Left renal pelvis (tissue), 4 donors: ENCODE data around the gene CTAGE8. TPM values are rescaled to one million over a fixed set of nuclear protein-coding genes. Genes with fewer than 3 reads are reported as not detected.

ENCODE experiments used
- polyA plus RNA-seq, 4 donors: library from polyadenylated mRNA; unstranded; fragments of 120-200 nt; gene quantifications; one replicate each; pipeline ENCODE4 v1.2.1, GENCODE V29; 2013; ENCODE audit not compliant: insufficient read length in 4 of 4

CTAGE8 gene
- polyA plus RNA-seq, 4 donors, result 3.5 to 9.5 (median 4.0) TPM

Other genes with a start within 250 kb of the CTAGE8 start
- gene OR2A5, start 220.3 kb downstream of the CTAGE8 start, polyA plus RNA-seq, result under 1 TPM in 2 of 4 donors, not detected in 2; 0.06 TPM
- gene OR2A25, start 199.5 kb downstream of the CTAGE8 start, polyA plus RNA-seq, result under 1 TPM in 1 of 4 donors, not detected in 3; 0.18 TPM
- under 1 TPM in 2 of 4 donors, not detected in 2; 0.07 to 0.11 TPM for gene OR2A12, start 183.0 kb downstream of the CTAGE8 start, polyA plus RNA-seq
- gene OR2A2, start 159.7 kb downstream of the CTAGE8 start, polyA plus RNA-seq, result not detected
- gene OR2A14, start 146.1 kb downstream of the CTAGE8 start, polyA plus RNA-seq, result under 1 TPM in 1 of 4 donors, not detected in 3; 0.09 TPM
- 10 to 100 TPM in 1 of 4 donors, 1 to 10 TPM in 2, under 1 TPM in 1; 0.30 to 19.3 (median 5.3) TPM for gene CTAGE4, start 85.8 kb downstream of the CTAGE8 start, polyA plus RNA-seq
- 10 to 100 TPM in 3 of 4 donors, 1 to 10 TPM in 1; 5.5 to 28.1 (median 20.2) TPM for gene ARHGEF35, start 73.5 kb downstream of the CTAGE8 start, polyA plus RNA-seq
- gene OR2A42, start 29.7 kb downstream of the CTAGE8 start, polyA plus RNA-seq, result 1 to 10 TPM in 3 of 4 donors, under 1 TPM in 1; 0.53 to 2.0 (median 1.5) TPM
- 10 to 100 TPM in 2 of 4 donors, 1 to 10 TPM in 2; 5.4 to 18.4 (median 10.1) TPM for gene OR2A7, start 4.5 kb downstream of the CTAGE8 start, polyA plus RNA-seq
- 1 to 10 TPM in 2 of 4 donors, under 1 TPM in 2; 0.63 to 1.5 (median 0.88) TPM for gene OR2A1, start 43.1 kb upstream of the CTAGE8 start, polyA plus RNA-seq
- gene ARHGEF5, start 86.1 kb upstream of the CTAGE8 start, polyA plus RNA-seq, result 10 to 100 TPM in 3 of 4 donors, 1 to 10 TPM in 1; 8.9 to 38.1 (median 22.2) TPM
- not detected for gene NOBOX, start 134.4 kb upstream of the CTAGE8 start, polyA plus RNA-seq